Uterus (tissue), 2 donors: ENCODE results near the gene HTR4.

Experiments
- CTCF ChIP-seq, 4 experiments: fragments of 200-600 bp in 2 of 4; fragments of 450-650 bp in 2 of 4; sonication (generic) in 2 of 4; IDR thresholded peaks; one replicate each; pipeline ENCODE4 v1.5.1; 2016 to 2019; ENCODE audit warnings: antibody characterized with exemption in 4 of 4, mild to moderate bottlenecking in 2 of 4, moderate library complexity in 1 of 4
- POLR2A ChIP-seq, 2 donors: fragments of 450-650 bp; IDR thresholded peaks; one replicate each; pipeline ENCODE4 v1.6.1; 2016; ENCODE audit warnings: antibody characterized with exemption in 2 of 2, mild to moderate bottlenecking in 1 of 2, moderate library complexity in 1 of 2

GRCh38 chr5:148683651-148684050 lies 29.3 kb upstream of the HTR4 start:
- no peak for TF ChIP-seq CTCF (IDR thresholded peaks at IDR 0.05)
- TF ChIP-seq POLR2A (IDR thresholded peaks at IDR 0.05): no peak
